Small intestine (tissue), 7 donors: ENCODE results near the gene AFAP1. TPM values are rescaled to one million over a fixed set of nuclear protein-coding genes. Genes with fewer than 3 reads are reported as not detected.

ENCODE experiments used
- DNase-seq, 2 donors: peaks; one replicate each; pipeline versions ENCODE4 v3.0.0 to v3.0.0-alpha.2; 2013
- FAIRE-seq: peaks from 2 replicates; lab custom pipeline; 2012; peaks lifted over from hg19 to GRCh38; lab: Jason Lieb, UNC
- H3K27ac ChIP-seq, 3 donors: one replicate each; pipeline ENCODE4 v1.5.1; 2013; ENCODE audit warnings: low read length in 2 of 3, mild to moderate bottlenecking in 2 of 3, control low read depth in 1 of 3, inconsistent platforms in 1 of 3, low read depth in 1 of 3, moderate library complexity in 1 of 3
- H3K27me3 ChIP-seq, 3 donors: one replicate each; pipeline ENCODE4 v1.6.1; 2013; ENCODE audit warnings: low read length in 3 of 3, inconsistent platforms in 1 of 3; ENCODE audit not compliant: control insufficient read depth in 3 of 3, insufficient read depth in 3 of 3
- H3K36me3 ChIP-seq, 3 donors: one replicate each; pipeline ENCODE4 v1.6.1; 2013; ENCODE audit warnings: low read length in 3 of 3, inconsistent platforms in 1 of 3, low read depth in 1 of 3, mild to moderate bottlenecking in 1 of 3, moderate library complexity in 1 of 3; ENCODE audit not compliant: control insufficient read depth in 3 of 3, insufficient read depth in 2 of 3
- H3K4me1 ChIP-seq, 3 donors: one replicate each; pipeline ENCODE4 v1.6.1; 2013; ENCODE audit warnings: low read length in 2 of 3, inconsistent platforms in 1 of 3, low read depth in 1 of 3, mild to moderate bottlenecking in 1 of 3, moderate library complexity in 1 of 3; ENCODE audit not compliant: control insufficient read depth in 3 of 3, insufficient read depth in 2 of 3
- H3K4me3 ChIP-seq, 3 donors: one replicate each; pipeline ENCODE4 v1.5.1; 2013; ENCODE audit warnings: low read length in 3 of 3, control low read depth in 1 of 3, inconsistent platforms in 1 of 3, low read depth in 1 of 3, mild to moderate bottlenecking in 1 of 3, moderate library complexity in 1 of 3
- H3K9me3 ChIP-seq, 2 donors: one replicate each; pipeline ENCODE4 v1.6.1; 2013; ENCODE audit warnings: low read depth in 1 of 2, low read length in 1 of 2; ENCODE audit not compliant: control insufficient read depth in 2 of 2, insufficient read depth in 1 of 2
- WGBS, 3 donors: extraction: QIAGEN DNeasy Blood & Tissue Kit; methylation state at CpG; one replicate each; pipeline ENCODE4 v1.1.7; 2013; 5-methylcytosine and 5-hydroxymethylcytosine counted together
- polyA plus RNA-seq, 4 donors: library from polyadenylated mRNA; stranded (reverse) in 3 of 4; unstranded in 1 of 4; fragments of 200-250 nt in 3 of 4; fragments of 120-200 nt in 1 of 4; gene quantifications; one replicate each; pipeline versions ENCODE4 v1.2.1 to v1.2.3, GENCODE V29; 2013
- donor health status: healthy with polysubstance abuse.
- donor health status: control.
- donor health status: control.
- donor health status: Bipolar disorder and iron deficiency.
- donor health status: healthy.

The AFAP1 gene
- polyA plus RNA-seq, 4 donors = 2.2 to 14.0 (median 6.7) TPM

- FAIRE-seq (no peak), DNase-seq (no peak)
- Histone ChIP-seq H3K4me1 (peaks cover 0 to 4% (median 2%) of the 10 kb centered on the region in 3 donors), H3K9me3 (no peaks in the 10 kb centered on the region), H3K4me3 (no peak overlapping the region), H3K27ac (no peak overlapping the region), H3K27me3 (no peaks in the 10 kb centered on the region), H3K36me3 (peaks cover 3 to 44% (median 11%) of the 10 kb centered on the region in 3 donors)
- 92 to 96% (median 95%) methylated on average over 10 of the region's 10 CpGs for WGBS, 3 donors
Observed at GRCh38 chr4:7801001-7801400, 138.7 kb downstream of the AFAP1 start.

GRCh38 chr4:7800410-7800809 is 139.3 kb downstream of the AFAP1 start:
- Histone ChIP-seq H3K4me1 (no peaks in the 10 kb centered on the region), H3K27ac (no peak overlapping the region), H3K36me3 (peaks cover 3 to 41% (median 11%) of the 10 kb centered on the region in 3 donors), H3K9me3 (no peaks in the 10 kb centered on the region), H3K4me3 (no peak overlapping the region), H3K27me3 (no peaks in the 10 kb centered on the region)
- DNase-seq (no peak), FAIRE-seq (no peak)
- 90 to 94% (median 91%) methylated on average over 22 of the region's 22 CpGs for WGBS, 3 donors

- H3K27ac ChIP-seq = no peak overlapping the region
- H3K9me3 ChIP-seq = no peaks in the 10 kb centered on the region
- DNase-seq (no peak), FAIRE-seq (no peak)
- no peak overlapping the region for H3K4me3 ChIP-seq
- no peaks in the 10 kb centered on the region for H3K4me1 ChIP-seq
- WGBS, 3 donors = 92 to 98% (median 93%) methylated on average over 5 of the region's 5 CpGs
- peaks cover 3 to 36% (median 11%) of the 10 kb centered on the region in 3 donors for H3K36me3 ChIP-seq
- H3K27me3 ChIP-seq = no peaks in the 10 kb centered on the region
Observed at GRCh38 chr4:7799736-7800135, 139.9 kb downstream of the AFAP1 start.

- no peaks in the 10 kb centered on the region for H3K9me3 ChIP-seq
- H3K4me1 ChIP-seq = no peaks in the 10 kb centered on the region
- no peak for FAIRE-seq
- H3K4me3 ChIP-seq = no peak overlapping the region
- whole genome bisulfite sequencing, 3 donors = 93 to 98% (median 97%) methylated on average over 11 of the region's 11 CpGs
- no peak for DNase-seq
- no peaks in the 10 kb centered on the region for H3K27me3 ChIP-seq
- no peak overlapping the region for H3K27ac ChIP-seq
- peaks cover 3 to 38% (median 11%) of the 10 kb centered on the region in 3 donors for H3K36me3 ChIP-seq
Observed at GRCh38 chr4:7799306-7799705, 140.4 kb downstream of the AFAP1 start.

- no peaks in the 10 kb centered on the region for H3K9me3 ChIP-seq
- H3K36me3 ChIP-seq = peaks cover 3 to 44% (median 11%) of the 10 kb centered on the region in 3 donors
- no peaks in the 10 kb centered on the region for H3K4me1 ChIP-seq
- H3K4me3 ChIP-seq = no peak overlapping the region
- no peak overlapping the region for H3K27ac ChIP-seq
- DNase-seq = no peak
- WGBS, 3 donors = 78 to 93% (median 91%) methylated on average over 18 of the region's 18 CpGs
- FAIRE-seq = no peak
- H3K27me3 ChIP-seq = no peaks in the 10 kb centered on the region
Observed at GRCh38 chr4:7798178-7798995, 141.3 kb downstream of the AFAP1 start.

- Histone ChIP-seq H3K27me3 (no peaks in the 10 kb centered on the region), H3K36me3 (peaks cover 5 to 49% (median 11%) of the 10 kb centered on the region in 3 donors), H3K4me3 (no peak overlapping the region), H3K4me1 (no peaks in the 10 kb centered on the region), H3K9me3 (no peaks in the 10 kb centered on the region), H3K27ac (no peak overlapping the region)
- 92 to 96% (median 93%) methylated on average over 11 of the region's 11 CpGs for WGBS, 3 donors
- FAIRE-seq = no peak
- no peak for DNase-seq
Observed at GRCh38 chr4:7797330-7797729, 142.3 kb downstream of the AFAP1 start.

- FAIRE-seq (no peak), DNase-seq (no peak)
- H3K27me3 ChIP-seq = no peaks in the 10 kb centered on the region
- no peak overlapping the region for H3K4me3 ChIP-seq
- H3K27ac ChIP-seq = no peak overlapping the region
- peaks cover 5 to 52% (median 12%) of the 10 kb centered on the region in 3 donors for H3K36me3 ChIP-seq
- H3K4me1 ChIP-seq = no peaks in the 10 kb centered on the region
- H3K9me3 ChIP-seq = no peaks in the 10 kb centered on the region
- WGBS, 3 donors = 89 to 95% (median 93%) methylated on average over 8 of the region's 8 CpGs
Observed at GRCh38 chr4:7795983-7796382, 143.7 kb downstream of the AFAP1 start.

- Histone ChIP-seq H3K36me3 (peaks cover 3 to 39% (median 5%) of the 10 kb centered on the region in 3 donors), H3K27ac (no peak overlapping the region), H3K4me1 (no peaks in the 10 kb centered on the region), H3K27me3 (no peaks in the 10 kb centered on the region), H3K4me3 (no peak overlapping the region), H3K9me3 (no peaks in the 10 kb centered on the region)
- 74 to 88% (median 78%) methylated on average over 10 of the region's 10 CpGs for WGBS, 3 donors
- DNase-seq (no peak), FAIRE-seq (no peak)
Observed at GRCh38 chr4:7793186-7793585, 146.5 kb downstream of the AFAP1 start.
